SK-N-MC (cell line): Measurements from ENCODE around the gene PCDHGA1.
"Not testable (repeated sequence)": the region's sequence is repeated elsewhere in the genome, so short reads cannot be mapped to it uniquely, and the experiment has no call there.

Experiments
- DNase-seq: peaks from one replicate; pipeline ENCODE4 v3.0.0-alpha.2; 2011; ENCODE audit warnings: low read depth, low spot score
- H3K27ac ChIP-seq: fragments of 200-600 bp; sonication (generic); 2 replicates; pipeline ENCODE4 v1.5.1; 2016; ENCODE audit warnings: mixed run types
- H3K36me3 ChIP-seq: fragments of 200-600 bp; sonication (generic); 2 replicates; pipeline ENCODE4 v1.6.1; 2017; ENCODE audit warnings: antibody characterized with exemption, low read length, mixed read lengths; ENCODE audit not compliant: insufficient read depth
- H3K4me3 ChIP-seq: fragments of 200-600 bp; sonication (generic); 2 replicates; pipeline ENCODE4 v1.5.1; 2016
- H3K9ac ChIP-seq: fragments of 200-600 bp; sonication (generic); 2 replicates; pipeline ENCODE4 v1.8.0; 2017; ENCODE audit warnings: mixed run types, mixed read lengths; ENCODE audit not compliant: insufficient read length
- H3K9me3 ChIP-seq: fragments of 200-600 bp; sonication (generic); 2 replicates; pipeline ENCODE4 v1.6.1; 2017; ENCODE audit warnings: low read depth, mild to moderate bottlenecking, antibody characterized with exemption, low read length, moderate library complexity, mixed read lengths
- EZH2 ChIP-seq: fragments of 200-600 bp; sonication (generic); IDR thresholded peaks from one replicate; pipeline ENCODE4 v1.6.1; 2017; ENCODE audit warnings: antibody characterized with exemption
- FOXP2 ChIP-seq: optimal IDR thresholded peaks from 2 replicates; pipeline ENCODE3; 2011; ENCODE audit warnings: mild to moderate bottlenecking, moderate library complexity; ENCODE audit not compliant: insufficient read depth; ENCODE audit errors: extremely low read length, control extremely low read depth
- POLR2AphosphoS5 ChIP-seq: IDR thresholded peaks from 2 replicates; pipeline ENCODE4 v1.6.1; 2012; ENCODE audit warnings: mild to moderate bottlenecking, low read depth, low read length, borderline replicate concordance

Gene PCDHGA1

DNA sequence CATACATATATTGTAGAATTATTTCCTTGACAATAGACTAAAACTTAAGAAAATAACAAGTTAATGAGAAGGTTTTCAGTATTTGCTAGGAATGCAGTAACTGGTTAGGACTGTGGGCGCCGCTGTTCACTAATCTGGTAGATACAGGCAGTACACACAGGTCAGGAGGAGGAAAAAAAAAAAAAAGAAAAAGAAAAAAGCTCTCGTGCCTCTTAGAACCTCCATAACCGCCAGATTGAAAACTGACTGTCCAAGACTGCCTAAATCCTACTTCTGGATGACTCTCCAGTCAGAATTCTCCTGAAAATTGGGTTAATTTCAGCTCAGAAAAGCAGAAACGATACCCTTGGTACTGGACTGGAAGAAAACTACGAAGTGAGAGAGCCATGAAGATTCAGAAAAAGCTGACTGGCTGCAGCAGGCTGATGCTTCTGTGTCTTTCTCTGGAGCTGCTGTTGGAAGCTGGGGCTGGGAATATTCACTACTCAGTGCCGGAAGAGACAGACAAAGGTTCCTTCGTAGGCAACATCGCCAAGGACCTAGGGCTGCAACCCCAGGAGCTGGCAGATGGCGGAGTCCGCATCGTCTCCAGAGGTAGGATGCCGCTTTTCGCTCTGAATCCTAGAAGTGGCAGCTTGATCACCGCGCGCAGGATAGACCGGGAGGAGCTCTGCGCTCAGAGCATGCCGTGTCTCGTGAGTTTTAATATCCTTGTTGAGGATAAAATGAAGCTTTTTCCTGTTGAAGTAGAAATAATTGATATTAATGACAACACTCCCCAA lies at the start of gene PCDHGA1:
TSS of gene PCDHGA1 (plus strand) at position 216 of the 782 bp plus-strand sequence.
- H3K36me3 ChIP-seq, result no peaks in the 10 kb centered on the region
- H3K4me3 ChIP-seq, result peak within 1 kb of the TSS; percentile 41; the same call in 1 of the 2 replicates
- no peak within 1 kb of the TSS for H3K9ac ChIP-seq
- TF ChIP-seq EZH2, result no peak
- TF ChIP-seq POLR2AphosphoS5, result no peak
- TF ChIP-seq FOXP2, result no peak
- no peak within 1 kb of the TSS for H3K27ac ChIP-seq
- no peak for DNase-seq
- H3K9me3 ChIP-seq, result no peaks in the 10 kb centered on the region

DNA sequence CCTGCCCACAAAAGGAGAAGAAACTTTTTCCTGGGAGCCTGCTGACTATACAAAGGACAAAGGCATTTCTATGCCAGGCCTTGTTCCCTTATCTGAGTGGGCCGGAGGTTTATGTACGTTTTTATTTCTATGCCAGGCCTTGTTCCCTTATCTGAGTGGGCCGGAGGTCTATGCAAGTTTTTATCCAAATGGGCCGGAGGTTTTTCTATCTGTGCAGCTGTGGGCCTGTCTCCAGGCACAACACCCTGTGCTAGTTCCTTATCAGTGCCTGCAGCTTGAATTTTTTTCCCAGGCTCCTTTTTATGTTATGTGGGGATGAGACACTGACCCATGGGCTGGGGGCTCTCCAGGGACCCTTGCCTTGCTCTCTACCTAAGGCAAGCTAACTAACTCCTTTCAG lies 31.9 kb upstream of the PCDHGA1 start:
- Histone ChIP-seq H3K27ac (no peak overlapping the region), H3K36me3 (no peaks in the 10 kb centered on the region), H3K9ac (no peak overlapping the region), H3K9me3 (peaks cover 7% of the 10 kb centered on the region), H3K4me3 (no peak overlapping the region)
- TF ChIP-seq FOXP2 (no peak), EZH2 (no peak), POLR2AphosphoS5 (no peak)
- no peak for DNase-seq

DNA sequence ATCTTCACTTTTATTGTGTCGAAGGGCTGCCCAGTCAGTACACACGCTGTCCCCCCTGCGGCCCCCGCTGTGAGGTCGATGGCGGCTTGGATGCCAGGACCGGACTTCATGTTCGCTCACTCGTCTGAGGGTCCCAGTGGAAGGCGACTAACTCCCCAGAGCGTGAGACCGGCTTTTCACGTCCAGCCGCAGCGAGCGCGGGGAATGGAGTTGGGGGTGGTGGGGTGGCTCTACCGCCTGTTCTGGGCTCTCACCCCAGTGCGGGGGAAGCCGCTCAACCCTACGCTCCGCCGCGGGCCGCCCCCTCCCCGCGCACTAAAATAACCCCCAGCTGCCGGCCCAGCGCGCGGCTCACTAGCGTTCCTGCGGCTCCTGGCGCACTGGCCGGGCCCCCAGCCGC lies 26.6 kb upstream of the PCDHGA1 start, which contains the start of gene SLC25A2:
TSS of gene SLC25A2 (minus strand) at position 294 of the 400 bp plus-strand sequence. CDS start at position 110, 184 bp downstream.
- Histone ChIP-seq H3K27ac (no peak within 1 kb of the TSS), H3K9ac (no peak within 1 kb of the TSS), H3K4me3 (no peak within 1 kb of the TSS), H3K36me3 (no peaks in the 10 kb centered on the region), H3K9me3 (peaks cover 4% of the 10 kb centered on the region; the same call in 1 of the 2 replicates)
- no peak for TF ChIP-seq POLR2AphosphoS5
- TF ChIP-seq EZH2, result no peak
- no peak for TF ChIP-seq FOXP2
- DNase-seq, result no peak

DNA sequence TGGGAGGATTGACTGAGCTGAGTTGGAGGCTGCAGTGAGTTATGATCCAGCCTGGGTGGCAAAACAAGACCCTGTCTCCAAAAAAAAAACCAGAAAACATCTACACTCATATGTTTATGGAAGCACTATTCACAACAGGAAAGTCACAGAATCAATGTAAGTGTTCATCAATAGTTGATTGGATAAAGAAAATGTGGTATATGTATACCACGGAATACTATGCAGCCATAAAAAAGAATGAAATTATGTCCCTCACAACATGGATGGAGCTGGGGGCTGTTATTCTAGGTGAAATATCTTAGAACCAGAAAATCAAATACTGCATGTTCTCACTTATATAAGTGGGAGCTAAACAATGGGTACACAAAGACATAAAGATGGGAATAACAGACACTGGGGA lies 23.7 kb upstream of the PCDHGA1 start:
- no peak overlapping the region for H3K9ac ChIP-seq
- no peak overlapping the region for H3K4me3 ChIP-seq
- peaks cover 10% of the 10 kb centered on the region for H3K9me3 ChIP-seq
- H3K36me3 ChIP-seq, result no peaks in the 10 kb centered on the region
- DNase-seq, result no peak
- TF ChIP-seq EZH2 (no peak), POLR2AphosphoS5 (no peak), FOXP2 (no peak)
- no peak overlapping the region for H3K27ac ChIP-seq

DNA sequence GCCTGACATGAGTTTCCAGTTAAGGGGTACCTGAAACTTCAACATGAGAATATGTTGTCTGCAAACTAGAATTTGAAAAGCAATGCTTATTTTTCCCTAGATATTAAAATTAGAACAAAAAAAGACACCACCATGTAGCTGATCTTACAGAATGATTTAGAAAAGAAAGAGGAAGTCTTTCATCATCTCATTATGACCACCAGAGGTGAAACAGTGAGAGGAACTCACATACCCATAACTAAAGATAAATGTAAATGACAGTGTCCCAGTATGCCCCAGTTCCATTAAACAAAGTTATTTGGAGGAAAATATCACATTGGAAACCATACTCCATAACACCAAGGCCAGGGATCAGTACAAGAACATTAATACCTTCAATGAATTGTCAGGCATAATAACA lies 16.6 kb upstream of the PCDHGA1 start:
- Histone ChIP-seq H3K36me3 (peaks cover 47% of the 10 kb centered on the region), H3K9me3 (peaks cover 29% of the 10 kb centered on the region), H3K27ac (no peak overlapping the region), H3K9ac (no peak overlapping the region), H3K4me3 (no peak overlapping the region)
- no peak for DNase-seq
- TF ChIP-seq POLR2AphosphoS5, result no peak

DNA sequence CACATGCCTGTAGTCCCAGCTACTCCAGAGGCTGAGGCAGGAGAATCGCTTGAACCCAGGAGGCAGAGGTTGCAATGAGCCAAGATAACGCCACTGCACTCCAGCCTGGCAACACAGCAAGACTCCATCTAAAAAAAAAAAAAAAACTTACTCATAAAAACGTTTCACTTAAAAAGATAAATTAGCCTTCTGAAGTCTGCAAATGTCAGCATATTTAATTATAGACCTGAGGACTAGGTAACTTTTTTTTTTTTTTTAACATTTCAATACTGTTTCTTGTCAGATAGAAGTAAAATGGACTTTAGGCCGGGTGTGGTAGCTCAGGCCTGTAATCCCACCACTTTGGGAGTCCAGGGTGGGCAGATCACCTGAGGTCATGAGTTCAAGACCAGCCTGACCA lies 13.4 kb upstream of the PCDHGA1 start:
- H3K9me3 ChIP-seq, result peaks cover 37% of the 10 kb centered on the region
- not testable (repeated sequence) for H3K4me3 ChIP-seq, H3K27ac ChIP-seq, DNase-seq, H3K9ac ChIP-seq
- H3K36me3 ChIP-seq, result peaks cover 60% of the 10 kb centered on the region

DNA sequence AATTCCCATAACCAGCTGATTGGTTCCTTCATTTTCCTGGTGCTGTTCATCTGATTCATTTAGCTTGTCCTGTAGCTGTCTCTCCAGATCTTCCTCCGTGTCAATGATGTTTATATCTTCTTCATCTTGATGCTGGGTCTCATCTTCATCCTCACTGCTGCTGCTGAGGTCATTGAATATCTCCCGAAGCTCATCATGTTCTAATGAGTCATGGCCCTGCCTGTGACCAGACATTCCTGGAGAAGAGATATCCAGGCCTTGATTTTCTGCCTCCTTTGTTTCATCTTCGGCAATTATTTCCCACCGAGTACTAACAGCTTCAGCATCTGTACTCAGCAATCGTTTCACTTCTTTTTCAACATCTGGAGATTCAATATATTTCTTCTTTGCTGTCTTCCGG lies 11.1 kb upstream of the PCDHGA1 start:
- DNase-seq, result no peak
- TF ChIP-seq EZH2 (no peak), FOXP2 (no peak), POLR2AphosphoS5 (no peak)
- H3K9ac ChIP-seq, result no peak overlapping the region
- H3K27ac ChIP-seq, result no peak overlapping the region
- peaks cover 31% of the 10 kb centered on the region for H3K9me3 ChIP-seq
- H3K4me3 ChIP-seq, result peak overlapping the region; percentile 92
- H3K36me3 ChIP-seq, result peaks cover 54% of the 10 kb centered on the region

DNA sequence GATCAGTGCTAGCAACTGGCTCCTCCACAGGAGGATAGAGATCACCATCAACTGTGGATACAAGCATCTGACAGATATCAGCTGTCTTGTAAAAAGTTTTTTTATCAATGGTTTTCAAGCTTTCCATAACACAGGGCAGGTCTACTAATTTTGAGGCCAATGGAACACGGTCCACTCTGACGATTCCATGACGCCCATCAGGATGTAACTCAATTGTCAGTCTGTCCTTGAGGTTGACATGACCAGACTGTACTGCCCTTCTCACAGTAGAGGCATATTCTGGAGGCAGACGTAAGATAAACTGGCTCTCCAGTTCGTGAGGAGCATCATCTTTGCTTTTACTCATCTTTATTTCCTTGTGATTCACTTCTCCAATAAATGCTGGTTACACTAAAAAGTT lies 10.6 kb upstream of the PCDHGA1 start:
- no peak for DNase-seq
- H3K27ac ChIP-seq, result peak overlapping the region; percentile 98
- H3K9ac ChIP-seq, result no peak overlapping the region
- H3K4me3 ChIP-seq, result peak overlapping the region; percentile 92
- peaks cover 51% of the 10 kb centered on the region for H3K36me3 ChIP-seq
- no peak for TF ChIP-seq POLR2AphosphoS5
- no peak for TF ChIP-seq FOXP2
- no peak for TF ChIP-seq EZH2
- peaks cover 30% of the 10 kb centered on the region for H3K9me3 ChIP-seq
